IMR-90 (cell line): Measurements from ENCODE around the gene NFKBIE. TPM values are rescaled to one million over a fixed set of nuclear protein-coding genes. Genes with fewer than 3 reads are reported as not detected.

ENCODE experiments used
- ATAC-seq: fragments of 200-7000 bp; cut with Tn5 transposase; 2 replicates; pipeline ENCODE4 v1.9.1; 2020; ENCODE audit warnings: low read depth, mild to moderate bottlenecking, moderate library complexity
- BruUV-seq: library from RNA; stranded (reverse); fragments of 400-500 nt; replicated peaks from 2 replicates; lab custom pipeline; 2021; lab: Mats Ljungman, UMichigan
- CTCF ChIA-PET: fragments of 300-600 bp; formaldehyde crosslinking; extraction: SDS; loops from one replicate; lab custom pipeline; 2021; ENCODE audit warnings: antibody characterized with exemption; lab: Yijun Ruan, JAX
- POLR2A ChIA-PET: fragments of 300-600 bp; sonication (Branson Sonifier 250); formaldehyde crosslinking; loops from one replicate; lab custom pipeline; 2022; ENCODE audit warnings: antibody characterized with exemption; ENCODE audit not compliant: unreplicated experiment; lab: Charles Lee
- DNase-seq: peaks from one replicate; pipeline ENCODE4 v3.0.0; 2013
- H2AFZ ChIP-seq: replicated peaks from 2 replicates; pipeline ENCODE3; 2013; ENCODE audit warnings: low read length, mild to moderate bottlenecking; ENCODE audit not compliant: poor library complexity
- H2AK5ac ChIP-seq: 2 replicates; pipeline ENCODE4 v1.6.1; 2013; ENCODE audit warnings: low read depth, low read length, inconsistent platforms
- H2AK9ac ChIP-seq: replicated peaks from 2 replicates; pipeline ENCODE3; 2013; ENCODE audit warnings: mild to moderate bottlenecking, low read depth, low read length, moderate library complexity; ENCODE audit not compliant: poor library complexity
- H2BK120ac ChIP-seq: 2 replicates; pipeline ENCODE4 v1.6.1; 2013; ENCODE audit warnings: low read depth, low read length, inconsistent platforms
- H2BK15ac ChIP-seq: 3 replicates; pipeline ENCODE4 v1.6.1; 2013; ENCODE audit warnings: low read depth, low read length, inconsistent platforms
- H2BK20ac ChIP-seq: 2 replicates; pipeline ENCODE4 v1.6.1; 2013; ENCODE audit warnings: low read depth, mild to moderate bottlenecking, inconsistent platforms, low read length, moderate library complexity
- H2BK5ac ChIP-seq: 2 replicates; pipeline ENCODE4 v1.6.1; 2013; ENCODE audit warnings: mild to moderate bottlenecking, low read depth, low read length, inconsistent platforms; ENCODE audit not compliant: poor library complexity, severe bottlenecking
- H3K14ac ChIP-seq: replicated peaks from 2 replicates; pipeline ENCODE4 v1.6.1; 2013; ENCODE audit warnings: low read depth, low read length, inconsistent platforms
- H3K18ac ChIP-seq: 2 replicates; pipeline ENCODE4 v1.6.1; 2013; ENCODE audit warnings: low read depth, low read length, control low read depth
- H3K23ac ChIP-seq: 2 replicates; pipeline ENCODE4 v1.6.1; 2013; ENCODE audit warnings: low read depth, low read length, inconsistent platforms
- H3K27ac ChIP-seq: 2 replicates; pipeline ENCODE4 v1.5.1; 2013; ENCODE audit warnings: mild to moderate bottlenecking, control low read depth, low read length; ENCODE audit not compliant: insufficient read depth
- H3K27me3 ChIP-seq: 2 replicates; pipeline ENCODE4 v1.6.1; 2013; ENCODE audit warnings: low read length; ENCODE audit not compliant: control insufficient read depth, insufficient read depth
- H3K36me3 ChIP-seq: 2 replicates; pipeline ENCODE4 v1.6.1; 2013; ENCODE audit warnings: low read length, mixed read lengths; ENCODE audit not compliant: control insufficient read depth, insufficient read depth
- H3K4ac ChIP-seq: 2 replicates; pipeline ENCODE4 v1.6.1; 2013; ENCODE audit warnings: low read depth, low read length, inconsistent platforms
- H3K4me1 ChIP-seq: 2 replicates; pipeline ENCODE4 v1.6.1; 2013; ENCODE audit warnings: low read length, mixed read lengths; ENCODE audit not compliant: control insufficient read depth, insufficient read depth
- H3K4me2 ChIP-seq: 2 replicates; pipeline ENCODE4 v1.6.1; 2013; ENCODE audit warnings: low read depth, mild to moderate bottlenecking, control low read depth, low read length, moderate library complexity
- H3K4me3 ChIP-seq: 2 replicates; pipeline ENCODE4 v1.5.1; 2013; ENCODE audit warnings: low read depth, mild to moderate bottlenecking, control low read depth, low read length, moderate library complexity; ENCODE audit not compliant: insufficient read depth
- H3K56ac ChIP-seq: 2 replicates; pipeline ENCODE4 v1.6.1; 2013; ENCODE audit warnings: low read length, inconsistent platforms; ENCODE audit not compliant: insufficient read depth; ENCODE audit errors: extremely low read depth
- H3K79me1 ChIP-seq, 2 experiments: 2 replicates each; pipeline ENCODE4 v1.6.1; 2013; ENCODE audit warnings: low read length in 2 of 2, inconsistent platforms in 1 of 2, low read depth in 1 of 2
- H3K9ac ChIP-seq: 2 replicates; pipeline ENCODE4 v1.6.1; 2013; ENCODE audit warnings: low read depth, low read length, control low read depth
- H3K9me1 ChIP-seq: 2 replicates; pipeline ENCODE4 v1.6.1; 2013; ENCODE audit warnings: low read length, inconsistent platforms; ENCODE audit not compliant: insufficient read depth
- H3K9me3 ChIP-seq: 2 replicates; pipeline ENCODE4 v1.6.1; 2013; ENCODE audit warnings: low read length; ENCODE audit not compliant: control insufficient read depth, insufficient read depth
- H4K20me1 ChIP-seq: 2 replicates; pipeline ENCODE4 v1.6.1; 2013; ENCODE audit warnings: low read length, inconsistent platforms; ENCODE audit not compliant: insufficient read depth
- H4K5ac ChIP-seq: 2 replicates; pipeline ENCODE4 v1.6.1; 2013; ENCODE audit warnings: mild to moderate bottlenecking, low read depth, low read length, control low read depth
- H4K8ac ChIP-seq, 2 experiments: 2 replicates each; pipeline ENCODE4 v1.6.1; 2013; ENCODE audit warnings: low read depth in 2 of 2, low read length in 2 of 2, control low read depth in 1 of 2, inconsistent platforms in 1 of 2
- H4K91ac ChIP-seq: 2 replicates; pipeline ENCODE4 v1.6.1; 2013; ENCODE audit warnings: low read depth, low read length, inconsistent platforms; ENCODE audit not compliant: insufficient read depth
- BHLHE40 ChIP-seq: fragments of 150-350 bp; IDR thresholded peaks from 2 replicates; pipeline ENCODE4 v1.6.1; 2016; ENCODE audit warnings: mild to moderate bottlenecking, low read depth, low read length
- MAFK ChIP-seq: IDR thresholded peaks from 2 replicates; pipeline ENCODE4 v1.6.1; 2012; ENCODE audit warnings: low read depth, low read length, improper control_type of control experiment
- NFE2L2 ChIP-seq: fragments of 150-350 bp; IDR thresholded peaks from 2 replicates; pipeline ENCODE4 v1.6.1; 2016; ENCODE audit warnings: low read depth, mild to moderate bottlenecking, low read length
- RAD21 ChIP-seq: IDR thresholded peaks from 2 replicates; pipeline ENCODE4 v1.6.1; 2012; ENCODE audit warnings: low read length, improper control_type of control experiment
- SMC3 ChIP-seq: fragments of 150-350 bp; IDR thresholded peaks from 2 replicates; pipeline ENCODE4 v1.6.1; 2016; ENCODE audit warnings: low read depth, mild to moderate bottlenecking, antibody characterized with exemption, low read length, moderate library complexity
- WGBS, 2 experiments: methylation state at CpG; one replicate each; pipeline versions ENCODE4 v1.1.5 to v1.1.7; 2013; ENCODE audit warnings: missing lambda C conversion rate in 2 of 2; ENCODE audit not compliant: insufficient read length in 1 of 2; ENCODE audit errors: extremely low coverage in 2 of 2; 5-methylcytosine and 5-hydroxymethylcytosine counted together
- dilution Hi-C: fragments of 300-500 bp; cut with HindIII; formaldehyde crosslinking; loops from one replicate; pipeline ENCODE4 v1.14.3; 2018; ENCODE audit warnings: low sequenced_read_pairs; ENCODE audit not compliant: unreplicated experiment
- in situ Hi-C: fragments of 300-500 bp; cut with MboI; formaldehyde crosslinking; loops from 3 replicates; pipeline ENCODE4 v1.14.3; 2019; ENCODE audit warnings: low sequenced_read_pairs, inconsistent platforms, mixed read lengths
- intact Hi-C: fragments of 100-400 bp; cut with micrococcal nuclease; formaldehyde crosslinking; loops from 2 replicates; pipeline ENCODE4 v1.10.0; 2022
- polyA plus RNA-seq, 3 experiments: library from polyadenylated mRNA; depleted of rRNA; stranded (reverse); fragments of >200 nt; gene quantifications; 2 replicates each; pipeline ENCODE4 v1.2.3, GENCODE V29; 2012; ENCODE audit warnings: low replicate concordance in 1 of 3
- total RNA-seq: library from RNA; depleted of rRNA; stranded (reverse); fragments of >200 nt; gene quantifications from 2 replicates; pipeline ENCODE4 v1.2.3, GENCODE V29; 2012
- TF ChIP-seq, protein P1 (sequence below): conservative IDR thresholded peaks from 2 replicates; pipeline ENCODE4 v1.5.1; 2012; ENCODE audit warnings: mild to moderate bottlenecking, low read depth, low read length, improper control_type of control experiment
- TF ChIP-seq, protein P2 (sequence below): fragments of 150-350 bp; IDR thresholded peaks from 2 replicates; pipeline ENCODE4 v1.6.1; 2017; ENCODE audit warnings: mild to moderate bottlenecking, antibody characterized with exemption, low read length, low read depth

The NFKBIE gene
- total and polyA plus RNA-seq, 2 of the 4 experiments (the other 2 are of a cell fraction): 7.9 to 13.0 TPM

DNA sequence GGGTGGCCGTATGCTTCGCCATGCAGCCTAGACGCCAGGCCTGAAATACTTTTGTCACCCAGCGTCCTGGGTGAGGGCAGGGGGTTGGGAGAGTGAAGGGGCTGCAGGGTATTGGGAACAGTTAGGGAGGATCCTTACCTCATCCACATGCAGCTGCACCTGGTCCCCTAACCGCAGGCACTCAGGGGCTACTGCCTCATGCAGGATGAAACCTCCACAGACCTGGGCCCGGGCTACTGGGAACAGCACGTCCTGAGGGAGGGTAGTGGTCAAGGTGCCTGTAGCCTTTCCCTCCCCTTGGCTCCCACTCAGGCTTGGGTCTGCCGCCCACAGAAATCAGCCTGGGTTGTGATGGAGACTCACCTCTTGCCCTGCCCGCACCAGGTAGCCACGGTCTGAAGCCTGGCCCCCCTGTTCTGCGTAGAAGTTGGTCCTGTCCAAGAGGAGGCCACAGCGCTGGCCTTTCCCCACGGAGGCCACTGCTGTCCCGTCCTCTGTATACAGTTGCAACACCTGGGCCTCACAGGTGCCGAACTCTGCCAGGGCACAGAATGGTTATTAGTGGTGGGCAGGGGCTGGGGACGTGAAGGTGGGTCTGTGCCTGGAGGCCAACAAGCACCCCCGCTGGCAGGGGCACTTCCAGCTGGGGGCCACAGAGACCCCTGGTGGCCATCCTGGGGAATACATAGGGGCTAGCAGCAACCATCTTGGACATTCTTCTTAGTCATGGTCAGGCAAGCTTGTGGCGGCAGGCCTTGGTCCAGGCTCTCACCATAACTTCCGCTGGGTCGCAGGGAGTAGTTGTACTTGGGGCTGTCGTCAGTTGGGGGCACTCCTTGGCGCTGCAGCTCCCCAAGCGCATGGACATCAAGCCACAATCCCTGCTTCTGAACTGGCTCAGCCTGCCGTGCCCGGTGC, 39.2 kb upstream of the NFKBIE start:
- H3K18ac ChIP-seq: no peak overlapping the region
- POLR2A ChIA-PET: no interaction called here
- in situ Hi-C loops (no loop called here), dilution Hi-C loops (no loop called here), intact Hi-C loops (loop anchor here (1.0 kb wide), 1 partner anchor 36 kb away; no protein-coding TSS in a partner anchor)
- no peak overlapping the region for H3K23ac ChIP-seq
- H2BK5ac ChIP-seq: no peak overlapping the region
- no peak overlapping the region for H4K5ac ChIP-seq
- no peaks in the 10 kb centered on the region for H3K9me1 ChIP-seq
- no peaks in the 10 kb centered on the region for H3K9me3 ChIP-seq
- H3K4me2 ChIP-seq: no peak overlapping the region
- H2BK15ac ChIP-seq: no peak overlapping the region
- 77% methylated on average over 10 of the region's 25 CpGs; no CpG with 5 or more reads in 1 of the 2 experiments for WGBS, 2 experiments
- H3K4ac ChIP-seq: no peak overlapping the region
- no peak overlapping the region for H4K91ac ChIP-seq
- no peak overlapping the region for H3K9ac ChIP-seq
- H3K27me3 ChIP-seq: no peaks in the 10 kb centered on the region
- peaks cover 73% of the 10 kb centered on the region for H3K36me3 ChIP-seq
- H4K20me1 ChIP-seq: no peaks in the 10 kb centered on the region
- peaks cover 2% of the 10 kb centered on the region for H3K4me1 ChIP-seq
- no TSS peak for BruUV-seq
- H3K14ac ChIP-seq: no peak overlapping the region
- no peak overlapping the region for H2BK120ac ChIP-seq
- H2AK9ac ChIP-seq: peak overlapping the region; percentile 3
- TF ChIP-seq, protein P1, sequence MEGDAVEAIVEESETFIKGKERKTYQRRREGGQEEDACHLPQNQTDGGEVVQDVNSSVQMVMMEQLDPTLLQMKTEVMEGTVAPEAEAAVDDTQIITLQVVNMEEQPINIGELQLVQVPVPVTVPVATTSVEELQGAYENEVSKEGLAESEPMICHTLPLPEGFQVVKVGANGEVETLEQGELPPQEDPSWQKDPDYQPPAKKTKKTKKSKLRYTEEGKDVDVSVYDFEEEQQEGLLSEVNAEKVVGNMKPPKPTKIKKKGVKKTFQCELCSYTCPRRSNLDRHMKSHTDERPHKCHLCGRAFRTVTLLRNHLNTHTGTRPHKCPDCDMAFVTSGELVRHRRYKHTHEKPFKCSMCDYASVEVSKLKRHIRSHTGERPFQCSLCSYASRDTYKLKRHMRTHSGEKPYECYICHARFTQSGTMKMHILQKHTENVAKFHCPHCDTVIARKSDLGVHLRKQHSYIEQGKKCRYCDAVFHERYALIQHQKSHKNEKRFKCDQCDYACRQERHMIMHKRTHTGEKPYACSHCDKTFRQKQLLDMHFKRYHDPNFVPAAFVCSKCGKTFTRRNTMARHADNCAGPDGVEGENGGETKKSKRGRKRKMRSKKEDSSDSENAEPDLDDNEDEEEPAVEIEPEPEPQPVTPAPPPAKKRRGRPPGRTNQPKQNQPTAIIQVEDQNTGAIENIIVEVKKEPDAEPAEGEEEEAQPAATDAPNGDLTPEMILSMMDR: peak; percentile 60
- TF ChIP-seq SMC3: peak; percentile 54
- TF ChIP-seq MAFK: no peak
- peak; percentile 52 for TF ChIP-seq RAD21
- no peak for TF ChIP-seq NFE2L2
- TF ChIP-seq BHLHE40: no peak
- TF ChIP-seq, protein P2, sequence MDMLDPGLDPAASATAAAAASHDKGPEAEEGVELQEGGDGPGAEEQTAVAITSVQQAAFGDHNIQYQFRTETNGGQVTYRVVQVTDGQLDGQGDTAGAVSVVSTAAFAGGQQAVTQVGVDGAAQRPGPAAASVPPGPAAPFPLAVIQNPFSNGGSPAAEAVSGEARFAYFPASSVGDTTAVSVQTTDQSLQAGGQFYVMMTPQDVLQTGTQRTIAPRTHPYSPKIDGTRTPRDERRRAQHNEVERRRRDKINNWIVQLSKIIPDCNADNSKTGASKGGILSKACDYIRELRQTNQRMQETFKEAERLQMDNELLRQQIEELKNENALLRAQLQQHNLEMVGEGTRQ: no peak
- no peak overlapping the region for H2BK20ac ChIP-seq
- H3K27ac ChIP-seq: no peak overlapping the region
- 0 out of 4 replicates have a peak, but pooled peaks cover 0 to 2% of the 10 kb centered on the region in 2 experiments for H3K79me1 ChIP-seq
- CTCF ChIA-PET: interaction anchor here (0.7 to 1.0 kb wide), 4 partner anchors 8 to 38 kb away, joined by 3 to 4 read pairs (median 4); partner anchors contain the start of gene AARS2
- no peak overlapping the region for H2AK5ac ChIP-seq
- ATAC-seq (peak; percentile 75), DNase-seq (peak; percentile 35)
- no peak overlapping the region for H4K8ac ChIP-seq
- no peak overlapping the region for H3K4me3 ChIP-seq
- H2AFZ ChIP-seq: no peak overlapping the region
- H3K56ac ChIP-seq: no peak overlapping the region
